Measurements from ENCODE around the gene NPHP1. TPM values are rescaled to one million over a fixed set of nuclear protein-coding genes. Genes with fewer than 3 reads are reported as not detected.
A peak's percentile ranks its signal among the peaks of the same experiment; 100 is the strongest.

NPHP1 gene
- total RNA-seq, 1 experiment from 2014 or later = 2.5 TPM

GRCh38 chr2:110120171-110121051, 84.4 kb downstream of the NPHP1 start (continued):
- TF ChIP-seq ZSCAN18 (CRISPR knock-in tag; IDR thresholded peaks at IDR 0.05) (no peak), AR (CRISPR knock-in tag; IDR thresholded peaks at IDR 0.05) (no peak), ZNF121 (CRISPR knock-in tag; IDR thresholded peaks at IDR 0.05) (no peak), AFF4 (CRISPR knock-in tag; IDR thresholded peaks at IDR 0.05; ENCODE audit: borderline replicate concordance) (no peak), TEAD1 (CRISPR knock-in tag; IDR thresholded peaks at IDR 0.05) (no peak), PRRX2 (CRISPR knock-in tag; IDR thresholded peaks at IDR 0.05) (no peak), PREB (CRISPR knock-in tag; IDR thresholded peaks at IDR 0.05; ENCODE audit: borderline replicate concordance) (no peak)

GRCh38 chr2:110116033-110116710, 88.6 kb downstream of the NPHP1 start:
- Mint-ChIP-seq H3K36me3 (no peaks in the 10 kb centered on the region), H3K27ac (no peak overlapping the region), H3K27me3 (ENCODE audit: low read depth) (peaks cover 56% of the 10 kb centered on the region), H3K9me3 (peaks cover 10% of the 10 kb centered on the region; the same call in 1 of the 2 replicates), H3K4me3 (peak overlapping the region; percentile 70), H3K4me1 (peaks cover 13% of the 10 kb centered on the region)
- TF ChIP-seq SP1 (CRISPR knock-in tag; conservative IDR thresholded peaks at IDR 0.05) (no peak), CTCF (IDR thresholded peaks at IDR 0.05) (no peak), ETV6 (CRISPR knock-in tag; IDR thresholded peaks at IDR 0.05) (no peak), MXD4 (CRISPR knock-in tag; IDR thresholded peaks at IDR 0.05; ENCODE audit: borderline replicate concordance) (no peak), FOXP1 (CRISPR knock-in tag; IDR thresholded peaks at IDR 0.05; ENCODE audit: borderline replicate concordance) (0 out of 2 replicates have a peak, but pooled peaks have one; percentile 14), NFYB (CRISPR knock-in tag; conservative IDR thresholded peaks at IDR 0.05; ENCODE audit: low read depth) (no peak)
- ATAC-seq (peak; percentile 87), DNase-seq (ENCODE audit: low spot score) (peak; percentile 56)
- ChIA-PET POLR2A (no interaction called here), CTCF (interaction anchor here (0.7 to 2.2 kb wide), 12 partner anchors 9 to 64 kb away, joined by 3 to 17 read pairs (median 7); no protein-coding TSS in a partner anchor)
